HG02678 (cell line): ENCODE measurements around the gene NHSL1.

Experiments
- ATAC-seq: cut with Tn5 transposase; IDR thresholded peaks from one replicate; pipeline ENCODE4 v1.9.1; 2021; ENCODE audit warnings: mild to moderate bottlenecking, moderate library complexity; ENCODE audit not compliant: unreplicated experiment

Gene NHSL1

DNA sequence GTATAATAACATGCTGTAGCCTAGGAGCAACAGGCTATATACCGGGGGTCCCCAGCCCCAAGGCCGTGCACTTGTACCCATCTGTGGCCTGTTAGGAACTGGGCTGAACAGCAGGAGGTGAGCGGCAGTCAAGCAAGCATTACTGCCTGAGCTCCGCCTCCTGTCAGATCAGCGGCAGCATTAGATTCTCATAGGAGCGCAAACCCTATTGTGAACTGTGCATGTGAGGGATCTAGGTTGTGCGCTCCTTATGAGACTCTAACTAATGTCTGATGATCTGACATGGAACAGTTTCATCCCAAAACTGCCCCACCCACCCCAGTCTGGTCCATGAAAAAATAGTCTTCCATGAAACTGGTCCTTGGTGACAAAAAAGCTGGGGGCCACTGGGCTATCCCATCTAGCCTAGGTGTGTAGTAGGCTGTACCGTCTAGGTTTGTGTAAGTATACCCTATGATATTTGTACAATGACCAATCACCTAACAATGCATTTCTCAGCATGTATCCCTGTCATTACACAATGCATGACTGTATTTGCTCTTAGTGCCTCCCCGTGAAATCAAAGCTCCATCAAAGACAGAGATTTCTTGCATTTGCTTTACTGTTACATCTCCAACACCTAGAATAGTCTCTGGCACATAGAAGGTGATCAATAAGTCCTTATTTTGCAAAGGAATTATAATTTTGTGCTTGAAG is 30.8 kb downstream of the NHSL1 start:
- ATAC-seq: no peak

DNA sequence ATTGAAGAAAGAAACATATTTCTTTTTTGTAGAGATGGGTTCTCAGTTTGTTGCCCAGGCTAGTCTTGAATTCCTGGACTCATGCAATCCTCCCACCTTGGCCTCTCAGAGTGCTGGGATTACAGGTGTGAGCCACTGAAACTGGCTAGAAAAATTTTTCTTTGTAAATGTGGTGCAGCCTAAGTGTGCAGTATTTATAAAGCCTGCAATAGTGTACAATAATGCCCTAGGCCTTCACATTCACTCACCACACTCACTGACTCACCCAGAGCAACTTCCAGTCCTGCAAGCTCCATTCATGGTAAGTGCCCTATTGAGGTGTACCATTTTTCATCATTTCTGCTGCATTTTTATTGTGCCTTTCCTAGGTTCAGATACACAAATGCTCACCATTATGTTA is 31.4 kb downstream of the NHSL1 start:
- no peak for ATAC-seq

DNA sequence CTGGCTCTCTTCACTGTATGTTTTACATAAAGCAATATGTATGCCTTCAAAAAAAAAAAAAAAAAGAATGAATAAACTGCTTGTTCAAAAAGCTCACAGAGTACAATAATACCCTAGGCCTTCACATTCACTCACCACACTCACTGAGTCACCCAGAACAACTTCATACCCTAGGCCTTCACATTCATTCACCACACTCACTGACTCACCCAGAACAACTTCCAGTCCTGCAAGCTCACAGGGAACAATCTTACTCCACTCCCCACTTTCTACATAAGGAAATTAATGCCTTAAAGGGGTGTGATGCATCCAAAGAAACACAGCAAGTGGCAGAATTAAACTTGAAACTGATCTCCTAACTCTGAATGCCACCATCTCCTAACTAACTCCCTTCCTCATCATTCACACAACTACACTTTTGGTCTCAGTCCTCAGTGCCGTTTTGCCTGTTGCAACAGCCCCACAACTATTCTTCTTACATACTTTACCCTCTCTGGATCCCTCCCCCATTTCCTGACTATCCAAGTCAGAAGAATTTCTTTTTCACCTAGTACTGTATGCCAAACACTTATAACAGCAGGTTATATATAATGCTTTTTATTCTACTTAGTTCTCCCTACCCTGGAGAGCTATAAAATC is 34.2 kb downstream of the NHSL1 start:
- ATAC-seq: no peak

DNA sequence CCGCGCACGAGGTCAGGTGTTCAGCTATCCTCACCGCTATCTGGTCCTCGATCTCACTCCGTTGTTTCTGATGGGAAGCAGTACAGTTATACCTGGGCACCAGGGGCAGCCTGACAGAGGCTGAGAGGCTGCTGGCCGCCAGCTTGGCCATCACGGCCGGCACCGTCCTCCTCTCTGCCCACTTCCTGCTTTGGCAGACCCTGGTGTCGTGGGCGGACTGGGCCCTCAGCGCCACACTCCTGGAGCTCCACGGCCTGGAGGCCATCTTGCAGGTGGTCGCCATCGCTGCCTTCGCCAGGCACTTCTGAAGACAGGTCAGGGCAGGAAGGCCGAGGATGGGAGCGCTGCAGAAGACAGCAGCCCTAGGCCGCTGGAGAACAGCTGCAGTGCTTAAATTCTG is 35.2 kb downstream of the NHSL1 start:
- ATAC-seq: no peak

DNA sequence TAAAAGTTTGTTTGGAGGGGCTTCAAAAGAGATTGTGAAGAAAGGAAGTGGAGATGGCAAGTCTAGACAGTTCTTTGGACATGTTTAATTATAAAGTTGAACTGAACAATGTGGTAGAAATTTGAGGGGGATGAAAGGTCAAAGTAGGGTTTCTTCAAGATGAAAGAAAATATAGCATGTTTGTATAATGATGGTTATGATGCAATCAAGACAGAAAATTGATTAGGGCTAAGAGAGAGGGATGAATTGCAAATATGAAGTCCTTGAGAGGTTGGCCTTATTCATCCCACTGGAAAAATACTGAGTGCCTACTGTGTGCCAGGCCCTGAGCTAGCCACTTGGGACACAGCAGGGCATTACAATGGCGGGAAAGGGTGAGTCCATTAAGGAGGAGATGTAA is 37.6 kb downstream of the NHSL1 start:
- ATAC-seq: no peak

DNA sequence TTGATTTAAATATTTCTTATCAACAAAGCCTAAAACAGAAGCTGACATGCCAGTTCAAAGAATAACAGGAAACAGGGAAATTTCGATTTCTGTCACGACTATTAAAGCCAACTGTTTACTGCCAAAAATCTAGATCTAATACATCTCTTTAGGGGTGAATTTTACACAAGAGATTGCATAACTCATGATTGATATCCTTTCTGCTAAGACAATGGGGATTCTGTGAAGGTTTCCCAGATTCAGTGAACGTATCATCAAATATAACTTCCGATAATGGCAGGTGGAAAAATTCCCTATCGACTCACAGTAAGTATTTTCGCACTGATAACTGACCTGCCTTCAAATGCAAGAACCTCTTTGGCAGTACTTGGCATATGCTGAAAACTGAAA is 42.9 kb downstream of the NHSL1 start:
- ATAC-seq: no peak

DNA sequence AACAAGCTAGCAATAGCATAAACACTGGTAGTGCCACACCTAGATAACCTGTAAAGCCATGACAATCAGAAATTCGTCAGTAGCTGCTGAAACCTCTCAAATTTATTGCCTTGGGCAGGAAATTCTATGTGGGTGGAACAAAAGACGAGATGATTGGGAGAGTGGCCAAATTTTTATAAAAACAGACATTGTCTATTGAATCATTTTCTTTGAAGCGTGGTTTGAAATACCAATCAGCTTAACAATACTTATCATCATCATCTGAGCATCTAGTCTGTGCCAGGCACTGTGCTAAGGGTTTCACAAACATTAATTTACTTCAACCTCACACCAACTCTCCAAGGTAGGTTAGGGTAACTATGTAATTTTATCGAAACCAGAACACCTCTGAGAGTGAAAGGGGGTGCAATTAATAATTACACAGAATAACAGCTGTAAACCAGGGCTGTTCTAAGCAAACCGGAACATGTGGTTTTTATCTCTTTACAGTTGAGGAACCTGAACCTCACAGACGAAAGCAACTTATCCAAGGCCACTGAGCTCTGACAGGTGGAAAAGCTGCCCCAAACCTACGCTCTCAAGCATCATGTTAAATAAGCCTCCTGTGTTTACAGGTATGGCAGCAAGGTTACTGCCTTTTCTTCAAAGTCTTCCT is 43.4 kb downstream of the NHSL1 start:
- ATAC-seq: peak; percentile 96

DNA sequence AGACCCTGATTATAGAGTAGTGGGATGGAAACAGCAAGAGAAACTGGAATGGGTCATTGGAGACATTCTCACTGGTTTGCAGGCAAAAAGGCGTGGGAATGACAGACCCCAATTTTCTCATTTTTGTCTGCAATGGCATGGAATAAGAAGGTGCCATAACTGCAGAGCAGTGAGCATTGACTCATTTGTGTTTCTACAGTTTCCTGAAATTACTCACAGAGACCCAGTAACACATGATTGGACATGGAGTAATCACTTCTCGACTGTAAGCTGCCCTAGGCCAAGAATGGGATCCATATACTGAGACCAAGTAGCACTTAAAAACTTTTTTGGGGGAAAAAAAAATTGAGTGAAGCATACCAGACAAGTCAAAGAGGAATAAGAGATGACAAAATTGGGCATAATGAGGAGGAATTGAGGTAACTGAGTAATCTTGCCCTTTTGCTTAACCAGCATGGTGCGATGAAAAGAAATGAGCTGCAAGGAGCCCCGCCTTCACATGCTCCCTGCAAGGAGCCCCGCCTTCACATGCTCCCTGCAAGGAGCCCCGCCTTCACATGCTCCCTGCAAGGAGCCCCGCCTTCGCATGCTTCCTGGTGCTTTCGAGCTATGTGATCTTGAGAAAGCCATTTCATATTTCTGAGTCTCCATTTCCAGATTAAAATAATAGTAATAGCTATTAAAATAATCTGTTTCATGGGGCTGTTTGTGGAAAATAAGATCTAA is 44.1 kb downstream of the NHSL1 start:
- ATAC-seq: peak; percentile 34

DNA sequence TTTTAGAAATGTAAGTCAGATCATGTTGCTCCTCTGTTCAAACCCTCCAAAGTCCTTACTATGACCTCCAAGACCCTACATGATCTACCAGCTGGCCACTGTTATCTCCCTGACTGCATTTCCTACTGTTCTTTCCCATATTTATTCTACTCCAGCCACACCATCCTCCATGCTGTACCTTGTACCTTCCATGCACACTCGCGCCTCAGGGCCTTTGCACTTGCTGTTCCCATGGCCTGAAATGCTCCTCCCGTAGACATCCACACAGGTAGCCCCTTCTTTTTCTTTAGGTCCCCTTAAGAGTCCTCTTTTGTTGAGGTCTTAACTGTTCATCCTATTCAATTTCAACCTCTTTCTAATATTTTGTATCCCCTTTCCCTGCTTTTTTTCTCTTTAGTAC is 48.3 kb downstream of the NHSL1 start:
- ATAC-seq: no peak

DNA sequence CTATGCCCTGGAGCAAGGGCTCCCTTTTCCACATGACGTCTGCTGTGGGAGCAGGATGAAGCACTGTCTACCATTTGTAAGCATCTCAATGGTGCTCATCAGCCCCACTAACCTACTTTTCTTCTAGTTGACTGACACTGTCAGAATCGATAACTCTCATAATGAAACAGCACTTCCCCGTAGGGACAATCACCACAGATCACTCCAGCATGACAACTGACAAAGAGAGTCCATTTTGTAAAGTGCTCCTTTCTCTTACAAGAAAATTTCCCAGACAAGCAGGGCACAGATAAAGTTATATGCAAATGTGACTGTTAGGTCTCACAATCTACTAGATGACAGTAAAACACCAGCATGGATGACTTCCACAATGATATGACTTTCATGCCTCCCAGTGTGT is 48.8 kb downstream of the NHSL1 start:
- peak; percentile 62 for ATAC-seq

DNA sequence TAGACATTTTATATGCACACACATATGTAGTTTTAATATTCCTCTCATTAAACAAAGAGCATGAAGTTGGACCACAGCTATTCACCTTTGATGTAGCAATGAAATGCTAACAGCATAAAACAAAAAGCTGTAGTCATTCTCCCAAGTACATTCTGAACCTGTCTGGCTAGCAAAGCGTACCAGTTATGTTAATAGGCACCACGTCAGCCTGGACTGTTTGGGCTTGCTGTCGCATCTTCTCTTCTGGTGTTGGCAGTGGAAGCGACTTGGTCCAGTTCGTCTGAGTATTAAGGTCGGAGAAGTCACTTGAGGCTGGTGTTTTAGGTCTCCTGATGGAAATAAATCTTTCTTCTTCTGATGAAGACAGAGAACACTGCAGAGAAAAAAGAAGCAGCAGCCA is 52.5 kb downstream of the NHSL1 start:
- ATAC-seq: no peak

DNA sequence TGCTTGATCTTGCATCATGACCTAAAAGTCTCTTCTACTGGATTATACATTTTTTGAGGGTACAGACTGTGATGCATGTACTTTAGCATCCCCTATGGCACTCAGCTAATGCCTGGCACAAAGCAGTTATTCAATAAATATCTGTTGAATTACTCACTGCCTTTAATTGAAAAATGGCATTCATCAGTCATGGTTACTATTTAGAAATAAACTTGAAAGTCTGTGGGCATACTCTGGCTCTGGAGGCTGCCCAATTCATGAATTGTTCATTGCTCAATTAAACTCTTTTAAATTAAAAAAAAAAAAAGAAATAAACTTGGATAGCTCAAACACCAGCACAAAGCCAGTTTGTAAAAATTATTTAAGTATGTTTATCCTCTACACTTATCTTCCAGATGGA is 55.3 kb downstream of the NHSL1 start:
- ATAC-seq: no peak

DNA sequence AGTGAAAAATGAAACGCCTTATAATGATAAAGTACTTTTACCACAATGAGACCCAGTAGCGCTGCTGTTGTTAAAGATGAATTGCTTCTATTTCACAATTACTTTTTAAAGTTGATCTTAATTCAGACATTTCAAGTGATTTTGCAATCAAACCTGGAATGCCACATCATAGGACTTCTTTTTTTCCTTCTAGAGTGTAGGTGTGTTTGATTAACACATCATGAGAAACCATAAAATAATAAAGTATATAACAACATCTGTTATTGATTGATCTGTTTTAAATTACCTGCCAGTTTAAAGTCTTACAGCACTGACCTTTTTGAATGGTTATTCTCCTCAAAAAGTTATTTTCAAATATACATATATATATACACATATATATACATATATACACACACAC is 56.6 kb downstream of the NHSL1 start:
- no peak for ATAC-seq

DNA sequence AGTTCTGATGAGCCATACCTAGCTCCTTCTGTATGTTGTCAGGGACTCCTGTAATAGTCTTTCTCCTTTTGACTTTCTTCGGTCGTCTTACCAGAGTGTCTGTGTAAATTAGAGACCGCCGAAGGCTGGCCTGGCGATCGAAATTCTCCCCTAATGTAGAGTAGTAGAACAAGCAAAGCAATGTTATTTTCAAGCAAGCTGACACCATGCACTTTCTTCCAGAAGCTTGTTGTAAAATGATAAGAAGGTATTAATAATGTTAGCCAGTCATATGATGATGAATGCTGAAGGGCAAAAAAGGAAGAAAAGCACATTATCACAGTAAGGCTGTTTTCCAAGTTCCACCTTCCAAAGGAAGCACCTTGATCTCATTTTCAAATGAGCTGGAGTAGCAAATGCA is 57.3 kb downstream of the NHSL1 start:
- ATAC-seq: no peak

DNA sequence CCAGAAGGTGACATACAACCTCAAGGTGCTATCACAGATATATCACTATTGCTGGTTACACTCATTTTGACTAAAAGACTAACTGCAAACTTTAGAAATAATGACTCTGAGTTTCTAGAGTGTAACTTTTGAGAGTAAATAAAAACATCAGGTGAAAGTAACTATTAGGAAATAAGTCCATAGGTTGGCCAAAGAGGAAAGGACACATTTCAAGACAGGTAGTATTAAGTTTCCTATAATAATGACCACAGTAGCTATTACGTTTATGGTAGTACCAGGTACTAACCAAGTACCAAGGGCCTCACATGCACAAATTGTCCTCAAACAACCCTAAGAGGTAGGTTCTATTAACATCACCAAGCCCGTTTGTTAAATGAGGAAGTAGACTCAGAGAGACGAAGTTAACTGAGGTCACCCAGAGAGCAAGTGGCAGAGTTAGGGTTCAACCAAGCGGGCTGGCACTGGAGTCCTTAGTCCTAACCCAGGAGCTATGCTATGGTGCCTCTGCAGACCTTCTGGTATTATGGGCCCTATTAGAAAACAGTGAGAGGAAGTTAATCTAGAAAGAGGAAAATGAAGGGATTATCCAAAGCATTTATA is 58.4 kb downstream of the NHSL1 start:
- ATAC-seq: no peak

DNA sequence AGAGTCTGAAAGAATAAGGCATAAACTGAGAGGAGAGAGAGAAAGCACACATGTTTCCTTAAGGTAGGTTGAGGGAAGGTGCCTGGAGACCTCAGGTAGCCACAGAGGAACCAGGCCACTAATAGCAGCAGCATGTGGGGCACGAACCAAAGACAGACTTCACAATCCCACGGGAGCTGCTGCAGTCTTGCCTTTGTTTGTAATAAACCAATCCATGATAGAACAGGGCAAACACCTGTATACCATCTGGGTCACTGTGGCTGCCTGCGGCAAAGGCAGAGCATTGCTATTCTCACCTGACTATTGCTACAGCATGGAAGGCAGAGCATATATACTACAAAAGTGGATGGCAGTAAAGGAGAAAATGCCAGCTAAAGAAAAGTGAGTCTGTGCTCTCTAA is 59.0 kb downstream of the NHSL1 start:
- no peak for ATAC-seq

DNA sequence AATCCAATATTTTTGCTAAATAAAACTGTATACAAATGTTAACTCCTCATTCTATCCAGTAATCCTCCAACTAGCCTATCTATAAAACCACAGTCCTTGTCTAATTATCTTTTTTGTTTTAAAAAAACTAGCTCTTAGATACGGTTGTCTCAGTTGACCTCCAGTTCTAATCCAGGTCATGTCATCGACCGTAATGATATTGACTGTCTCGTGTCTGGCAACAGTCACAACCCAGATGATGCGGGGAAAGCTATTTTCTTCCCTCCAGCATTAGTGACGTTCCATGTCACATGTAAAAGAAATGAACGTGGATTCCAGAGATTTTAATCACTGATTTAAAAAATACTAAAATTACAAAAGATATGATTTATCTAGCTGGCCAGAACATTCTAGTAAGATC is 59.7 kb downstream of the NHSL1 start:
- no peak for ATAC-seq

DNA sequence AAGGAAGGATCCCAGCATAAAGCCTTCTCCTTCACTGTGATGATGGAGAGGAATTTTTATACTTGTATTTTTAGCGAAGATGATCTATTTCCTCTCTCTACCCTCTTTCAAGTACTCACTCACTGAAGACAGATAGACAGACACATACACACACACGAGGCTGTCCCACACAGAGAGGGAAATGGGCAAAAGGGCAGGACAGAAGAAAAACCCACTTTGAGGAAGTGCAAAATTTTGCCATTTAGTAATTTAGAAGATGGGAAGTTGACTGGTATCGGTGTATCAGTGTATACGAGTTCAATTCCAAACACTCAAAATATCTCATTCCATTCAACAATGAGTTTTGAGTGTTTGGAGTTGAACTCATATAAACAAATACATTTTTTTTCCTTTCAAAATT is 64.4 kb downstream of the NHSL1 start:
- no peak for ATAC-seq

DNA sequence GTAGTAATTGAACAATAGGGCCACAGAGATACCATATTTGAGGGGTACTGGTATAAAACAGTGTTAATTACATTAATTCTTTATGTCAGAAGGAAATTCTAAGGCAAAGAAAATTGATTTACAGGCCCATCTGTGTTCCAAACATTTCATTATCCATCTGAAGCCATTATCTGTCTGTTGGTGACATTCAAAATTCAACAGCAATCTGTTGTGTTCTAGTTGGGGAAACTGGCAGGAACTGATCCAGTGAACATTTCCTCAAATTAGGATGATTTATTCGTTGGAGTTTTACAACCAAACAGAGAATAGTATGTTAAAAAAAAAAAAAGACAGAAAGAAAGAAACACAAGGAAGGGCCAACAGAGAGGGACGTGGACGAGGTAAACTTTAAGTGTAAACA is 65.2 kb downstream of the NHSL1 start:
- ATAC-seq: no peak

DNA sequence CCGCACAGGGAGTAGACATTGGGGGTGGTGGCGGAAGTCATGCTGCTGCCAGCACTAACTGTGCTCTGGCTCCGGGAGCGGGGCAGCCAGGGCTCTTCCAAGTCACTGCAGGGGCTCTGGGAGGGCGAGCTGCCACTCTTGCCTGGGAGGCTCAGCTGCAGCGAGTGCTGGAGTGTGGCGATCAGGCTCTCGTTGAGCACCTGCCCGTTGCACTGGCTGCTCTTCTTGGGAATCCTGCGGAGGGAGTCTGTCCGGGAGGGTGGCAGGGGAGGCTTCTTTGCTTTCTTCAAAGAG is 67.3 kb downstream of the NHSL1 start:
- no peak for ATAC-seq

DNA sequence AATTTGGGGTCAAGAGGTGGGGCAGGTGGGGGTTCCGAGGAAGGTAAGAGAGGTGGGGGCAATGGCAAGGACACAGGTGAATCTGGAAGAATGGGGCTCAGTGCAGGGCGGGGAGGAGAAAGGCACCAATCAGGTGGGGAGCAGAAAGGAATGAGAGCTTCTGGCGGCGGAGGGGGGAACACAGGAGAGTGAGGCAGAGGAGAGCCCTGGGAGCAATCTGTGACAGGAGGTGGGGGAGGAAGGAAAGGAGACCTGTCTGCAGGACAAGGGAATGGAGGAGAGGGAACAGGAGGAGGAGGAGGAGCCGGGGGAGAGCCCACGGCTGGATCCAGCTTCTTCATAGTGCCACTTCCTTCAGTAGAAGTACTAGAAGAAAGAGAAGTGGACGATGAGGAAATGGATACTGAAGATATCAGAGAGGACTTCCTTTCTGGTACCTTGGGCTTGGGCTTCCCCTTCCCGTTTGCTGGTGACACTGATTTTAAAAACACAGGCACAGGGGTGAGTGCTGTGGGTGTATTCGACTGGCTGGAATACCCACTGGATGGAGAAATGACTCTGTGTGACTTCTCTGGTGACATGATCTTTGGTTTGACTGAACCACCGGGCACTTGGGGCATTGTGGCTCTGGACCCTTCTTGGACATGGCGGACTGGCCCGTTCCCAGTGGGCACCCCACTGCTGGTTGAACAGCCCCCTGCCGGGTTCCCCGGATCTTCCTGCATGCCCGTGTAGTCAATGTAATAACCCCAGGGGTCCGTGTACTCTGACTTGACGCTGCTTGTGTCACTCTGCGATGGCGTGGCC is 67.8 kb downstream of the NHSL1 start:
- no peak for ATAC-seq
